Panc1 (cell line): Measurements from ENCODE around the gene RAMP1. TPM values are rescaled to one million over a fixed set of nuclear protein-coding genes. Genes with fewer than 3 reads are reported as not detected.

ENCODE experiments used
- ATAC-seq: fragments of 200-7000 bp; cut with Tn5 transposase; 2 replicates; pipeline ENCODE4 v1.9.1; 2020; ENCODE audit warnings: mild to moderate bottlenecking, moderate library complexity
- BruUV-seq: library from RNA; stranded (reverse); fragments of 400-500 nt; replicated peaks from 2 replicates; lab custom pipeline; 2021; lab: Mats Ljungman, UMichigan
- CTCF ChIA-PET: fragments of 300-600 bp; sonication (Branson Sonifier 250); formaldehyde crosslinking; loops from one replicate; lab custom pipeline; 2022; ENCODE audit warnings: antibody characterized with exemption; lab: Charles Lee
- POLR2A ChIA-PET: fragments of 300-600 bp; sonication (Branson Sonifier 250); formaldehyde crosslinking; loops from one replicate; lab custom pipeline; 2022; ENCODE audit warnings: antibody characterized with exemption; lab: Charles Lee
- DNase-seq: peaks from one replicate; pipeline ENCODE4 v3.0.0-alpha.2; 2010; ENCODE audit warnings: low read depth, low spot score
- H3K27ac ChIP-seq: 2 replicates; pipeline ENCODE4 v1.5.1; 2011; ENCODE audit warnings: mild to moderate bottlenecking, low read length, inconsistent platforms
- H3K27me3 ChIP-seq: fragments of 200-500 bp; sonication (Bioruptor generic); 2 replicates; pipeline ENCODE4 v1.6.0; 2014; ENCODE audit warnings: low read length, inconsistent platforms; ENCODE audit not compliant: control insufficient read depth, insufficient read depth
- H3K36me3 ChIP-seq: fragments of 200-500 bp; sonication (Bioruptor generic); 2 replicates; pipeline ENCODE4 v1.5.1; 2014; ENCODE audit warnings: inconsistent platforms, mild to moderate bottlenecking, low read length, moderate library complexity; ENCODE audit not compliant: control insufficient read depth, insufficient read depth
- H3K4me1 ChIP-seq: 2 replicates; pipeline ENCODE4 v1.5.1; 2011; ENCODE audit warnings: inconsistent platforms, mild to moderate bottlenecking, low read length, moderate library complexity; ENCODE audit not compliant: control insufficient read depth, insufficient read depth
- H3K4me3 ChIP-seq, 2 experiments: 2 replicates each; pipeline ENCODE4 v1.5.1; 2011 to 2012; ENCODE audit warnings: low read depth in 2 of 2, low read length in 2 of 2, mild to moderate bottlenecking in 2 of 2, inconsistent platforms in 1 of 2, moderate library complexity in 1 of 2
- H3K9me3 ChIP-seq: fragments of 200-500 bp; sonication (Bioruptor generic); 2 replicates; pipeline ENCODE4 v1.5.1; 2014; ENCODE audit warnings: low read depth, mild to moderate bottlenecking, inconsistent platforms, low read length, moderate library complexity; ENCODE audit not compliant: control insufficient read depth, insufficient read depth
- POLR2AphosphoS5 ChIP-seq: IDR thresholded peaks from 2 replicates; pipeline ENCODE4 v1.6.1; 2012; ENCODE audit warnings: mild to moderate bottlenecking, low read depth, low read length, moderate library complexity
- SIN3A ChIP-seq: IDR thresholded peaks from 2 replicates; pipeline ENCODE4 v1.6.1; 2012; ENCODE audit warnings: low read depth, mild to moderate bottlenecking, low read length, moderate library complexity, borderline replicate concordance; ENCODE audit not compliant: insufficient read depth
- TCF7L2 ChIP-seq: IDR thresholded peaks from 2 replicates; pipeline ENCODE4 v1.6.1; 2011; ENCODE audit warnings: mild to moderate bottlenecking, low read depth, low read length, inconsistent platforms
- in situ Hi-C: cut with HindIII; loops from 2 replicates; pipeline ENCODE4 v1.10.0; 2016; ENCODE audit warnings: low sequenced_read_pairs, low pct_unique_long_range_greater_than_20kb
- intact Hi-C: fragments of 100-400 bp; cut with micrococcal nuclease; formaldehyde crosslinking; loops from one replicate; pipeline ENCODE4 v1.10.0; 2022; ENCODE audit not compliant: unreplicated experiment
- total RNA-seq: library from RNA; stranded (reverse); gene quantifications from one replicate; pipeline ENCODE4 v1.2.1, GENCODE V29; 2021; ENCODE audit not compliant: unreplicated experiment
- TF ChIP-seq, protein P1 (sequence below), 2 experiments: IDR thresholded peaks; 2 replicates each; pipeline ENCODE4 v1.6.1; 2011 to 2012; ENCODE audit warnings: low read depth in 2 of 2, control low read depth in 1 of 2, low read length in 1 of 2, mild to moderate bottlenecking in 1 of 2, moderate library complexity in 1 of 2; ENCODE audit not compliant: insufficient read depth in 1 of 2
- TF ChIP-seq, protein P2 (sequence below): fragments of 450-650 bp; IDR thresholded peaks from 2 replicates; pipeline ENCODE4 v1.5.1; 2017; ENCODE audit warnings: mild to moderate bottlenecking

RAMP1 gene
- total RNA-seq, 1 experiment from 2014 or later, result 17.6 TPM

DNA sequence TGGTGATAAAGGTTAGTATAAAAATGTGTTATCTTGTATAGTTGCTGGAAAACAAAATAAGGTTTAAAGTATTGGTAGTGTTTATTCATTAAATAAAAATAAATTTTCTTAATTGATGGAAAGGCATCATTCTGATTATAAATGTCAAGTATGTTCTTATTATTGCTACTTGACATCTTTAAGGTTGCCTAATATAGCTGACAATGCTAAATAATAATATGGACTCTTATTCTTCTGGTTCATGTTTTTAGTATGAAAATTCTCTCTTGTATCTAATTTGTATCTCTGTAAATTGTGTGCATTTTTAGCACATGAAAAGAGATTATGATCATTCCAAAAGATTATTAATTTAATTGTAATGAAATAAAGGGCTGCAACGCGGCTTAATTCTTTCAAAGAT is 35.9 kb upstream of the RAMP1 start:
- in situ Hi-C loops, result no loop called here
- no peaks in the 10 kb centered on the region for H3K9me3 ChIP-seq
- ChIA-PET CTCF (interaction anchor here (0.6 kb wide), 1 partner anchor 184 kb away, joined by 3 read pairs; no protein-coding TSS in a partner anchor), POLR2A (no interaction called here)
- ATAC-seq (no peak), DNase-seq (no peak)
- H3K4me3 ChIP-seq, result no peak overlapping the region
- no peaks in the 10 kb centered on the region for H3K4me1 ChIP-seq
- intact Hi-C loops, result no loop called here
- H3K27ac ChIP-seq, result no peak overlapping the region
- no peaks in the 10 kb centered on the region for H3K27me3 ChIP-seq
- TF ChIP-seq POLR2AphosphoS5, result no peak
- no peak for TF ChIP-seq SIN3A
- TF ChIP-seq, protein P1, sequence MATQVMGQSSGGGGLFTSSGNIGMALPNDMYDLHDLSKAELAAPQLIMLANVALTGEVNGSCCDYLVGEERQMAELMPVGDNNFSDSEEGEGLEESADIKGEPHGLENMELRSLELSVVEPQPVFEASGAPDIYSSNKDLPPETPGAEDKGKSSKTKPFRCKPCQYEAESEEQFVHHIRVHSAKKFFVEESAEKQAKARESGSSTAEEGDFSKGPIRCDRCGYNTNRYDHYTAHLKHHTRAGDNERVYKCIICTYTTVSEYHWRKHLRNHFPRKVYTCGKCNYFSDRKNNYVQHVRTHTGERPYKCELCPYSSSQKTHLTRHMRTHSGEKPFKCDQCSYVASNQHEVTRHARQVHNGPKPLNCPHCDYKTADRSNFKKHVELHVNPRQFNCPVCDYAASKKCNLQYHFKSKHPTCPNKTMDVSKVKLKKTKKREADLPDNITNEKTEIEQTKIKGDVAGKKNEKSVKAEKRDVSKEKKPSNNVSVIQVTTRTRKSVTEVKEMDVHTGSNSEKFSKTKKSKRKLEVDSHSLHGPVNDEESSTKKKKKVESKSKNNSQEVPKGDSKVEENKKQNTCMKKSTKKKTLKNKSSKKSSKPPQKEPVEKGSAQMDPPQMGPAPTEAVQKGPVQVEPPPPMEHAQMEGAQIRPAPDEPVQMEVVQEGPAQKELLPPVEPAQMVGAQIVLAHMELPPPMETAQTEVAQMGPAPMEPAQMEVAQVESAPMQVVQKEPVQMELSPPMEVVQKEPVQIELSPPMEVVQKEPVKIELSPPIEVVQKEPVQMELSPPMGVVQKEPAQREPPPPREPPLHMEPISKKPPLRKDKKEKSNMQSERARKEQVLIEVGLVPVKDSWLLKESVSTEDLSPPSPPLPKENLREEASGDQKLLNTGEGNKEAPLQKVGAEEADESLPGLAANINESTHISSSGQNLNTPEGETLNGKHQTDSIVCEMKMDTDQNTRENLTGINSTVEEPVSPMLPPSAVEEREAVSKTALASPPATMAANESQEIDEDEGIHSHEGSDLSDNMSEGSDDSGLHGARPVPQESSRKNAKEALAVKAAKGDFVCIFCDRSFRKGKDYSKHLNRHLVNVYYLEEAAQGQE (IDR thresholded peaks at IDR 0.05; ENCODE audit: insufficient read depth in 1 of 2, low read depth in 2 of 2, low read length in 1 of 2), result no peak
- BruUV-seq, result no TSS peak
- H3K36me3 ChIP-seq, result no peaks in the 10 kb centered on the region; the same call in 1 of the 2 replicates

DNA sequence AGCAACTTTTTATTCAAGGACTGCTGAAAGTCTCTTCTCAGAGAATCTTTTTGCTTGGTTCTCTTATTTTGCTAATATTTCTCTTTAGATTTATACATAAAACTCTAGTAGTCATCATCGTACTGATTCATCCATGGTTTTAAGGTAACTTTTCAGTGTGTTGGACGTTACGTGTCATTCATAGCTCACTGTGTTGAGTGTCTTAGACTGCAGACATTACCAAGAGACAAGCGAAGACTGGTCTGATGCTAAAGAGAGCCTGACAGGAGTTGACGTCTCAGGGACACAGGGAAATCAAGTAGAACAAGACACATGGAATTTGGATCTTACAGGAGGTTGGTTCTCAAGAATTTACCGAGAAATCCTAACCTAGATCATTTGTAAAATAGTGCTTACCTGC is 35.3 kb upstream of the RAMP1 start:
- in situ Hi-C loops (no loop called here), intact Hi-C loops (no loop called here)
- H3K9me3 ChIP-seq, result no peaks in the 10 kb centered on the region
- H3K4me3 ChIP-seq, result no peak overlapping the region
- no peaks in the 10 kb centered on the region for H3K4me1 ChIP-seq
- no TSS peak for BruUV-seq
- no peaks in the 10 kb centered on the region for H3K27me3 ChIP-seq
- no peak overlapping the region for H3K27ac ChIP-seq
- ChIA-PET CTCF (no interaction called here), POLR2A (no interaction called here)
- DNase-seq (no peak), ATAC-seq (no peak)
- TF ChIP-seq, protein P1 (IDR thresholded peaks at IDR 0.05; ENCODE audit: insufficient read depth in 1 of 2, low read depth in 2 of 2, low read length in 1 of 2), result no peak
- TF ChIP-seq, protein P2, sequence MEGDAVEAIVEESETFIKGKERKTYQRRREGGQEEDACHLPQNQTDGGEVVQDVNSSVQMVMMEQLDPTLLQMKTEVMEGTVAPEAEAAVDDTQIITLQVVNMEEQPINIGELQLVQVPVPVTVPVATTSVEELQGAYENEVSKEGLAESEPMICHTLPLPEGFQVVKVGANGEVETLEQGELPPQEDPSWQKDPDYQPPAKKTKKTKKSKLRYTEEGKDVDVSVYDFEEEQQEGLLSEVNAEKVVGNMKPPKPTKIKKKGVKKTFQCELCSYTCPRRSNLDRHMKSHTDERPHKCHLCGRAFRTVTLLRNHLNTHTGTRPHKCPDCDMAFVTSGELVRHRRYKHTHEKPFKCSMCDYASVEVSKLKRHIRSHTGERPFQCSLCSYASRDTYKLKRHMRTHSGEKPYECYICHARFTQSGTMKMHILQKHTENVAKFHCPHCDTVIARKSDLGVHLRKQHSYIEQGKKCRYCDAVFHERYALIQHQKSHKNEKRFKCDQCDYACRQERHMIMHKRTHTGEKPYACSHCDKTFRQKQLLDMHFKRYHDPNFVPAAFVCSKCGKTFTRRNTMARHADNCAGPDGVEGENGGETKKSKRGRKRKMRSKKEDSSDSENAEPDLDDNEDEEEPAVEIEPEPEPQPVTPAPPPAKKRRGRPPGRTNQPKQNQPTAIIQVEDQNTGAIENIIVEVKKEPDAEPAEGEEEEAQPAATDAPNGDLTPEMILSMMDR, result no peak
- TF ChIP-seq POLR2AphosphoS5, result no peak
- TF ChIP-seq SIN3A, result no peak
- TF ChIP-seq TCF7L2, result no peak
- no peaks in the 10 kb centered on the region; the same call in 1 of the 2 replicates for H3K36me3 ChIP-seq
